GM13976 (cell line): Measurements from ENCODE around the gene CD276.
"Not testable (repeated sequence)": the region's sequence is repeated elsewhere in the genome, so short reads cannot be mapped to it uniquely, and the experiment has no call there.

ENCODE experiments used
- DNase-seq: peaks from one replicate; pipeline ENCODE4 v3.0.0; 2012; ENCODE audit warnings: low spot score
- in situ Hi-C: fragments of 300-500 bp; cut with MboI; formaldehyde crosslinking; loops from one replicate; pipeline ENCODE4 v1.12.0; 2022; ENCODE audit warnings: low sequenced_read_pairs, mixed read lengths, inconsistent platforms; ENCODE audit not compliant: unreplicated experiment
- TF ChIP-seq, protein P1 (sequence below): IDR thresholded peaks from 2 replicates; pipeline ENCODE4 v1.5.1; 2012; ENCODE audit warnings: borderline replicate concordance, mild to moderate bottlenecking; ENCODE audit not compliant: insufficient read depth; ENCODE audit errors: extremely low read depth, missing control alignments, control extremely low read depth

Gene CD276

DNA sequence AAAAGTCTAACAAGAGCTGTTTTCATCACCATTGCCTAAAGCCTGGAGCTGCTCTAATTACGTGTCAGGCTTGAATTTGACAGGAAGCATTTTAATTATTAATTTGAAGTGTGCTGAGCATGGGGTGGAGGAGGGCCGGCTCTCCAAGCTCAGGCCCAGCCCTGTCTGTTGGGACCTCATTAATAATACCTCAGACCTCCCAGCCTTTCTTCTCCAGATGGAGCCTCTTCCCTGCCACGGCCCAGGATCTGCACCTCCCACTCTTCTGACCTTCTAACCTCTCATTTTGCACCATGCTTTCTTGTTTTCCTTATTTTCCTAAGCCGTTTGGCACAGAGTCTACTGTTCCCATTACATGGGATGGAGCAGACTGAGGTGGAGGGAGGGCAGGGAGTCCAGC, 39.0 kb downstream of the CD276 start:
- in situ Hi-C loops: no loop called here
- TF ChIP-seq, protein P1, sequence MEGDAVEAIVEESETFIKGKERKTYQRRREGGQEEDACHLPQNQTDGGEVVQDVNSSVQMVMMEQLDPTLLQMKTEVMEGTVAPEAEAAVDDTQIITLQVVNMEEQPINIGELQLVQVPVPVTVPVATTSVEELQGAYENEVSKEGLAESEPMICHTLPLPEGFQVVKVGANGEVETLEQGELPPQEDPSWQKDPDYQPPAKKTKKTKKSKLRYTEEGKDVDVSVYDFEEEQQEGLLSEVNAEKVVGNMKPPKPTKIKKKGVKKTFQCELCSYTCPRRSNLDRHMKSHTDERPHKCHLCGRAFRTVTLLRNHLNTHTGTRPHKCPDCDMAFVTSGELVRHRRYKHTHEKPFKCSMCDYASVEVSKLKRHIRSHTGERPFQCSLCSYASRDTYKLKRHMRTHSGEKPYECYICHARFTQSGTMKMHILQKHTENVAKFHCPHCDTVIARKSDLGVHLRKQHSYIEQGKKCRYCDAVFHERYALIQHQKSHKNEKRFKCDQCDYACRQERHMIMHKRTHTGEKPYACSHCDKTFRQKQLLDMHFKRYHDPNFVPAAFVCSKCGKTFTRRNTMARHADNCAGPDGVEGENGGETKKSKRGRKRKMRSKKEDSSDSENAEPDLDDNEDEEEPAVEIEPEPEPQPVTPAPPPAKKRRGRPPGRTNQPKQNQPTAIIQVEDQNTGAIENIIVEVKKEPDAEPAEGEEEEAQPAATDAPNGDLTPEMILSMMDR: no peak
- DNase-seq: no peak

DNA sequence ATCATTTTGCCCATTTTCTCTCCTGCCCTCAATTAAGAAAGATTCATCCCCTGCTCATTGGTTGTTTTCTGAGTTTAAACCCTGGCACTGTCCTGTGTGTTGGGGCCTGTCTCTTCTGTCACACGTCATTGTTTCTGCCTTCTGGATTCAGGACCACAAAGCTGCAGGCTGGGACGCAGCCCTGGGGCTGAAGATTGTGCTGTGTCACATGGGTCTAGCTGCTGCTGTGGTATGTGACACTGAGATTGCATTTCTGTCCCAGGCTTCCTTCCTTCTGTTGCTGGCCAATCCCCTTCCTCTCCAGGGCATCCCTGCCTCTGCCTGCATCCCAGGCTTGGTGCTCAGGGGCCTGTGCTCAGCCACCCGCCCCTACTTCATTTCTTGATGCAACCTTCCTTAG, 40.0 kb downstream of the CD276 start:
- in situ Hi-C loops: no loop called here
- DNase-seq: no peak
- TF ChIP-seq, protein P1: no peak

DNA sequence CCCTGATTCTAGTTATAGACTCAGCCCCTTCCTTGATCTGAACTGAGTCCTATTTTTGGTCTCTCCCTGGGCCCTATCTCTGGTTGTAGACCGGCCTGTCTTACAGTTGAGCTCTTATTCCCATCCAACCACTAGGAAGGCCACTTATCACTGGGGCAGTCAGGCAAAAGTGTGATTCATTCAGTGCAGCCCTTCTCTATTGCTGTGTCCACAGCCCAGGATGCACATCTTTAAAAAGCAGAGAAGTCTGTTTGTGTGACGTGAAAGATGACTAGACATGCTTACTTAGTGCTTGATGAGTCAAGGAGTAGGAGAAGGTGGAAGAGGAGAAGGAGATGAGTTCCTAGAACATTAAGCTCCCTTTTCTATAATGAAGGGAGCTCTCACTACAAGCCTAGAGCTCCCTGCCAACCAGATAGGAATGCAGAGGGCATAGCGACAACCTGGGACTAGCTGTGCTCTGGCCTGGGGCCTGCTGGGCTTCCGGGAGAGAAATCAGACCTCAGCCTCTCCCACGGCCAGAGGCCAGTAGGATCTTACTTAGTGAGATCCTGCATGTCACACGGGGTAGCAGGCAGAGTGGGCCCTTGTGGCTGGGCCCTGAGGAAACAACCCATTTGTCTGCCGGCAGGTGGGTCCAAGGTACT, 43.3 kb downstream of the CD276 start:
- in situ Hi-C loops: no loop called here
- no peak for DNase-seq
- TF ChIP-seq, protein P1: no peak

DNA sequence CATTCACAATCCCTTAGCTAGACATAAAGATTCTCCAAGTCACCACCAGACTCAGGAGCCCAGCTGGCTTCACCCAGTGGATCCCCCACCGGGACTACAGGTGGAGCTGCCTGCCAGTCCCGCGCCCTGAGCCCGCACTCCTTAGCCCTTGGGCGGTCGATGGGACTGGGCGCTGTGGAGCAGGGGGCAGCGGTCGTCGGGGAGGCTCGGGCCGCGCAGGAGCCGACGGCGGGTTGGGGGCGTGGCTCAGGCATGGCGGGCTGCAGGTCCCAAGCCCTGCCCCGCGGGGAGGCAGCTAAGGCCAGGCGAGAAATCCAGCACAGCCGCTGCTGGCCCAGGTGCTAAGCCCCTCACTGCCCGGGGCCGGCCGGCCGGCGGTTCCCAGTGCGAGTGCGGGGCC, 47.9 kb downstream of the CD276 start:
- DNase-seq, in situ Hi-C loops: not testable (repeated sequence)

DNA sequence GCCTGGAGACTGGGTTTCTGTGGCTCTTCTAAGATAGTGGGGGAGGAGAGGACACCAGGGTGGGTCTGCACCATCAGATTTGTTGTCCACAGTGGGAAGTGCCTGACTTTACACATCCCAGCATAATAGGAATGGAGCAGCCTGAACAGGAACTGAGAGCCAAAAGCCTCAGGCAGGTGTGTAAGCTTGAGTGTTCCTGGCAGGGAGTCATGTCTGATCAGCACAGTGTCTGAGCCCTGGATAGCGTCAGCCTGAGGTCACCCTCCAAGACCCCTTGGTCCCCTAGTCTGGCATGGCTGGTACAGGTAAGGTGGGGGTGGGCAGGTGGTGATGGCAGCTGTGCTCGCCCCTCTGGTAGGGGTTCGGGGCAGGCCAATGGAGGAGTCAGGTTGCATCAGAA, 48.7 kb downstream of the CD276 start:
- in situ Hi-C loops: no loop called here
- TF ChIP-seq, protein P1: no peak
- DNase-seq: no peak

DNA sequence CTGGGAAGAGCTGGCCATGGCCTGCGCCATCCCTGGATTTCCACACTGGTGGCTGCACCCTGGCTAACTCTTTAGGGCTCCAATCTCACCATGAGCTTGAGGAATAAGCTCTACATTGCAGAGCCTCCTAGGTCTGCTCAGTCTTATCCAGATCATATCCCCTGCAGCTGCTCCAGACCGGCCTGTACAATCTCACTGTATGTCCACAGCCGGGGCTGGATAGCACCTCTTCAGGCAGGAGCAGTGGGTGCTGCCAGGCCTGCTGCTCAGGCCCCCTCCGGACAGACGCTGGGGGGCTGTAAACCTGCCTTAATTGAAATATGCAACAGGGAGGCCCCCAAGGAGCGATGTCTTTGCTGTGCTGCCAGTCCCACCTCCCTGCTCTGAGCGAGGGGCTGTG, 53.4 kb downstream of the CD276 start:
- TF ChIP-seq, protein P1: no peak
- no peak for DNase-seq
- in situ Hi-C loops: no loop called here

DNA sequence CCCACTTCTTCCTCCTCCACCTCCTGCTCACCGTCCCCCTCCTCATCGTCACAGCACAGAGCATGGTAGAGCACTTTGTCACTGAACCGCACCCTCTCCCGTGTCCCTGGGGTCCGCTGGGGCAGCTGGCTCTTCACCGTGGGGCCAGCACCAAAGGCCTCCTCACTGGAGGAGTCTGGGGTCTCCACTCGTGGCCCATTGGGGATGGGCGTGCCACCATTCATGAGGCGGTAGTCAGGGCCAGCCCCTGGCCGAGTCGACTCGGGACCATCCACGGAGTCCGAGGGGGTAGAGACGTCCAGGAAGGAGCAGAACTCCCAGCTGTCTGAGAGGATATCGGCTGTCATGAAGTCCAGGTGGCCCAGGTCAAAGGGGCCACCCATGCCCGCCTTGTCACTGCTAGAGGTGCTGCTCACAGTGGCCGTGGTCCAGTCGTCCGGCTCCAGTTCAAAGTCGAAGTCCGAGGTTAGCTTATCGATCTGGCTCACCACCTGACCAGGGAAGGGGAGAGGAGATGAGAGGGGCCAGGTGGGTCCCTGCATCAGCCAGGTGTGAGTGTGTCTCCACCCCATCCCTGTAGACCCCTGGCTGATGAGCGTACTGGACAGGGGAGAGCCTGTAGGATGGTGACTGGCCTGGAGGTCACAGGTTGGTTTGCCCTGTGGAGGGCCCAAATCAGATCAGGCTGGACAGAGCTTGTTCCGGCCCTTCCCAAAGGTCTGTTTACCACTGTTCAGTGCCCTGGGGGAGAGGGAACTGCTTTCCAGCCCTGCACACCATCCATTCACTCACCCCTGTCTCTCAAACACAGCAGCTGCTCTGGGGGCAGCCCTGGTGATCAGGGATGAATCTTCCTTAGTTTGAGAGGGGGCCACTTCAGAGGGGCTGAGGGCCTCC, 56.2 kb downstream of the CD276 start:
- no peak for DNase-seq
- in situ Hi-C loops: no loop called here
- TF ChIP-seq, protein P1: no peak
